Stimulated activated CD4-positive, alpha-beta T cell treated with anti-CD3 and anti-CD28 coated beads, TNF-alpha, amount 100 ng/mL, for 24 hours (primary cell): ENCODE measurements around the gene ERC2.

ENCODE experiments used
- DNase-seq, 3 experiments: peaks; one replicate each; pipeline ENCODE4 v3.0.0-alpha.2; 2020; ENCODE audit warnings: low read depth in 3 of 3

Gene ERC2

GRCh38 chr3:55682461-55682860 lies 785.8 kb downstream of the ERC2 start:
- DNase-seq, result no peak

GRCh38 chr3:55678546-55679216 lies 789.6 kb downstream of the ERC2 start:
- DNase-seq, result no peak

- no peak for DNase-seq
Observed at GRCh38 chr3:55676643-55677042, 791.6 kb downstream of the ERC2 start.

- no peak for DNase-seq
Observed at GRCh38 chr3:55675478-55675877, 792.8 kb downstream of the ERC2 start.

GRCh38 chr3:55673764-55674163 lies 794.5 kb downstream of the ERC2 start:
- no peak for DNase-seq

- no peak for DNase-seq
Observed at GRCh38 chr3:55669133-55669532, 799.1 kb downstream of the ERC2 start.

- DNase-seq, result no peak
Observed at GRCh38 chr3:55668359-55668758, 799.9 kb downstream of the ERC2 start.

GRCh38 chr3:55664387-55664786 lies 803.9 kb downstream of the ERC2 start:
- no peak for DNase-seq

- DNase-seq, result no peak
Observed at GRCh38 chr3:55662683-55663082, 805.6 kb downstream of the ERC2 start.

- DNase-seq, result no peak
Observed at GRCh38 chr3:55661571-55661970, 806.7 kb downstream of the ERC2 start.

GRCh38 chr3:55661141-55661540 lies 807.1 kb downstream of the ERC2 start:
- DNase-seq, result no peak

GRCh38 chr3:55660642-55661041 lies 807.6 kb downstream of the ERC2 start:
- DNase-seq, result no peak

- no peak for DNase-seq
Observed at GRCh38 chr3:55659701-55660100, 808.6 kb downstream of the ERC2 start.

- no peak for DNase-seq
Observed at GRCh38 chr3:55658690-55659562, 809.3 kb downstream of the ERC2 start.

- no peak for DNase-seq
Observed at GRCh38 chr3:55658270-55658669, 810.0 kb downstream of the ERC2 start.

- no peak for DNase-seq
Observed at GRCh38 chr3:55655544-55655943, 812.7 kb downstream of the ERC2 start.

GRCh38 chr3:55654123-55654760 lies 814.0 kb downstream of the ERC2 start:
- no peak for DNase-seq

GRCh38 chr3:55651011-55651410 lies 817.3 kb downstream of the ERC2 start:
- DNase-seq, result no peak

GRCh38 chr3:55650011-55650410 lies 818.3 kb downstream of the ERC2 start:
- no peak for DNase-seq

- no peak for DNase-seq
Observed at GRCh38 chr3:55649554-55649953, 818.7 kb downstream of the ERC2 start.

GRCh38 chr3:55648591-55649318 lies 819.5 kb downstream of the ERC2 start:
- no peak for DNase-seq

GRCh38 chr3:55647670-55648069 lies 820.6 kb downstream of the ERC2 start:
- DNase-seq, result no peak
